Measurements from ENCODE around the gene DYRK1A.

DYRK1A gene

GRCh38 chr21:37566790-37567615, 200.4 kb downstream of the DYRK1A start:
- DNase-seq (ENCODE audit: low read depth), result no peak

DNA sequence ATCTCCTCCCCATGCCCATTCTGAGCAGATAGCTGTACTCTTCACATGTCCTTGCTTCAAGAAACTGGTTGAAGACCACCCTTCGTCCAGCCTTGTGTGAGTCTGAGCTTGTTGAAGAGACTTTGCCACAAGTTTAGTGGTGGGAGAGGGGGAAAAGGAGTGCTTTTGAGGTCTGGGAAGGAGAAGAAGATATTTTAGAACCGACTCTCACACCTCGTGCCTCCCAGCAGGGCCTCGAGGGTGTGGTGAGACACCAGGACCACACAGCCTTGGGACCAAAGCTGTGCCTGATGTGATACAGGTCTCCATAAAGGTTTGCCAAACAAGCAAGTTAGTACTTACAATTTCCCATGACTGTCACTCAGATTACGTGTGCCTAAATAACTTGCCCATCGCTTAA, 201.8 kb downstream of the DYRK1A start:
- DNase-seq (ENCODE audit: low read depth), result no peak

- no peak for DNase-seq (ENCODE audit: low read depth)
These were observed 202.3 kb downstream of the DYRK1A start for GRCh38 chr21:37568916-37569315.

DNA sequence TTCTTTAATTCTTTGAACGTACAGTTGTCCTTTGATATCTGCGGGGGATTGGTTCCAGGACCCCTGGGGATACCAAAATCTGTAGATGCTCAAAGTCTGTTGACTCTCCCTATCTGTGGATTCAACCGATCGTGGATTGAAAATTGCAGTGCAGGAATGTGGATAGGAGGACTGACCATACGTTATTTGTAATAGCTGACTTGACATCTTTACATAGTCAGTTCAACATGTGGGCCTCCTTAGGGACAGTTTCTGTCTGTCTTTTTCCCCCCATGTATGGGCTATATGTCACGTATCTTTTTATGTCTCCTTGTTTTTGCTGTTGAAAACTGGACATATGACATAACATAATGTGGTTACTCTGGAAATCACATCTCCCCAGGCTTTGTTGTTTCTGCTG, 204.9 kb downstream of the DYRK1A start:
- DNase-seq (ENCODE audit: low read depth), result no peak

DNA sequence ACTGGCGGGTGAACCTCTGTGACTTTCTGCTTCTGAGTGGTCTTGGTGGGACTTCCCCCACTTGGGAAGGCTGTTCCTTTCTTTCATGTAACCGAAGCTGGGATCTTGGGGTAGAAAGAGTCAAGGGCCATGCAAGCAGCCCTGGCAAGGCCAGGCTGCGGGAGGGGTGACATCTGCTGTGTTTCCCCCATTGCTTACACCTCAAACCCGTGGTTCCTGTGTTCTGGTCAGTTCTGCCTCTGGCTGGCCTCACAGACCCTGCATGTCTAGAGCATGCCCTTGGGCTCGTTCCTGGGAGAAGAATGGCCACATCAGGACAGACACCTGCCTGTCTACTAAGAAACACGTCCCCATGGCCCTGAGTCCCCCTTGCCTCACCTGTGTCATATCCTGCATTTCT, 207.7 kb downstream of the DYRK1A start:
- DNase-seq (ENCODE audit: low read depth), result no peak

- DNase-seq (ENCODE audit: low read depth), result no peak
These were observed 208.2 kb downstream of the DYRK1A start for GRCh38 chr21:37574751-37575150.

DNA sequence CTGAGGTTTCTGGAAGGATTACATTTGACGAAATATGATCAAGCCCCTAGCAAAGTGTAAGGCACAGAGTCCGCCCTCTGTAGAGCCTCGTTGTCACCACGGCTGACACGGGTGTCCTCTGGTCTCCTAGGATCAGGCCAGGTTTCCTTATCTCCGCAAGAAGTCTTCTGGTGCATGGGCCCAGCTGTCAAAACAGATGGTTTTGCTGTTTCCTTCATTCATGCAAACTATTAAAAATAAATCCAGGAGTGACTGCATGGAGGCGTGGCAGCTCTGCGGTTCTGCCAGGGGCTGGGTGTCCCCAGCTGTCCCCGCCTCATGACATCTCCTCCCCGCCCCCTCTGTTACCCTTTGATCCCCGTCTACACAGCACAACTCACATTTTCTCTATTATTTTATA, 209.0 kb downstream of the DYRK1A start:
- DNase-seq (ENCODE audit: low read depth), result no peak

All from iris pigment epithelial cell (primary cell).